HL-60 (cell line): ENCODE data around the gene MAGEA8.

Experiments
- DNase-seq, 2 experiments: peaks; one replicate each; pipeline ENCODE4 v3.0.0-alpha.2; 2010 to 2020; ENCODE audit warnings: low read depth in 1 of 2, low spot score in 1 of 2
- H3K27ac ChIP-seq: fragments of 250-450 bp; sonication (Bioruptor Pico); replicated peaks from 2 replicates; pipeline ENCODE4 v1.5.1; 2020; ENCODE audit warnings: mild to moderate bottlenecking, moderate library complexity
- H3K27me3 ChIP-seq: fragments of 250-450 bp; sonication (Bioruptor Pico); 2 replicates; pipeline ENCODE4 v1.5.1; 2021; ENCODE audit warnings: mild to moderate bottlenecking, moderate library complexity; ENCODE audit not compliant: insufficient read depth, poor library complexity, severe bottlenecking
- H3K4me3 ChIP-seq: replicated peaks from 2 replicates; pipeline ENCODE4 v1.5.1; 2011; ENCODE audit warnings: mild to moderate bottlenecking, control low read depth, low read length; ENCODE audit not compliant: insufficient read depth
- GABPA ChIP-seq: IDR thresholded peaks from 2 replicates; pipeline ENCODE4 v1.6.1; 2012; ENCODE audit warnings: low read depth
- POLR2AphosphoS5 ChIP-seq: IDR thresholded peaks from 2 replicates; pipeline ENCODE4 v1.6.1; 2012; ENCODE audit warnings: low read depth
- SPI1 ChIP-seq: IDR thresholded peaks from 2 replicates; pipeline ENCODE4 v1.6.1; 2012; ENCODE audit warnings: low read depth, mild to moderate bottlenecking, borderline replicate concordance
- TF ChIP-seq, protein P1 (sequence below): IDR thresholded peaks from 2 replicates; pipeline ENCODE4 v1.6.1; 2012; ENCODE audit warnings: low read depth; ENCODE audit not compliant: insufficient replicate concordance
- TF ChIP-seq, protein P2 (sequence below): IDR thresholded peaks from one replicate; pipeline ENCODE4 v1.5.1; 2011; ENCODE audit warnings: low read length, control low read depth, inconsistent platforms; ENCODE audit not compliant: insufficient read depth

The MAGEA8 gene

DNA sequence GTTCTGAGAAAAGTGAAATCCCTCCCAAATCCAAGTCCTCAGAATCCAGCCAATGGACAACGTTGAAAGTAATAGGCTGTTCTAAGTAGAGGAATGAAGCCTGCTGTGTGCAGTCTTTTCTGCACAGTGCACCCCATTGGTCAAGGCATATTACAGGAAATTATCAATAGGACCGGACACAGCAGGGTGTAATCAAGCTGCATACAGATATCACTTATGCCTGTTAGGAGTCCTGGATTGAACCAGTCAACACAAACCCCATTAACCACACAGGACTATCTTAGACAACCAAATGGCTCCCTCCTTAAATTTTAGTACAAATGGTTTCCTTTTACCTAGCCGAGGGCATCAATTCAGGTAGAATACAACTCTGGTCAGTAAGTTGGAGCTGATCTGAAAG is 34.2 kb upstream of the MAGEA8 start:
- H3K4me3 ChIP-seq, result no peak overlapping the region
- TF ChIP-seq, protein P1, sequence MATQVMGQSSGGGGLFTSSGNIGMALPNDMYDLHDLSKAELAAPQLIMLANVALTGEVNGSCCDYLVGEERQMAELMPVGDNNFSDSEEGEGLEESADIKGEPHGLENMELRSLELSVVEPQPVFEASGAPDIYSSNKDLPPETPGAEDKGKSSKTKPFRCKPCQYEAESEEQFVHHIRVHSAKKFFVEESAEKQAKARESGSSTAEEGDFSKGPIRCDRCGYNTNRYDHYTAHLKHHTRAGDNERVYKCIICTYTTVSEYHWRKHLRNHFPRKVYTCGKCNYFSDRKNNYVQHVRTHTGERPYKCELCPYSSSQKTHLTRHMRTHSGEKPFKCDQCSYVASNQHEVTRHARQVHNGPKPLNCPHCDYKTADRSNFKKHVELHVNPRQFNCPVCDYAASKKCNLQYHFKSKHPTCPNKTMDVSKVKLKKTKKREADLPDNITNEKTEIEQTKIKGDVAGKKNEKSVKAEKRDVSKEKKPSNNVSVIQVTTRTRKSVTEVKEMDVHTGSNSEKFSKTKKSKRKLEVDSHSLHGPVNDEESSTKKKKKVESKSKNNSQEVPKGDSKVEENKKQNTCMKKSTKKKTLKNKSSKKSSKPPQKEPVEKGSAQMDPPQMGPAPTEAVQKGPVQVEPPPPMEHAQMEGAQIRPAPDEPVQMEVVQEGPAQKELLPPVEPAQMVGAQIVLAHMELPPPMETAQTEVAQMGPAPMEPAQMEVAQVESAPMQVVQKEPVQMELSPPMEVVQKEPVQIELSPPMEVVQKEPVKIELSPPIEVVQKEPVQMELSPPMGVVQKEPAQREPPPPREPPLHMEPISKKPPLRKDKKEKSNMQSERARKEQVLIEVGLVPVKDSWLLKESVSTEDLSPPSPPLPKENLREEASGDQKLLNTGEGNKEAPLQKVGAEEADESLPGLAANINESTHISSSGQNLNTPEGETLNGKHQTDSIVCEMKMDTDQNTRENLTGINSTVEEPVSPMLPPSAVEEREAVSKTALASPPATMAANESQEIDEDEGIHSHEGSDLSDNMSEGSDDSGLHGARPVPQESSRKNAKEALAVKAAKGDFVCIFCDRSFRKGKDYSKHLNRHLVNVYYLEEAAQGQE, result no peak
- TF ChIP-seq SPI1 (no peak), GABPA (no peak), POLR2AphosphoS5 (no peak)
- TF ChIP-seq, protein P2, sequence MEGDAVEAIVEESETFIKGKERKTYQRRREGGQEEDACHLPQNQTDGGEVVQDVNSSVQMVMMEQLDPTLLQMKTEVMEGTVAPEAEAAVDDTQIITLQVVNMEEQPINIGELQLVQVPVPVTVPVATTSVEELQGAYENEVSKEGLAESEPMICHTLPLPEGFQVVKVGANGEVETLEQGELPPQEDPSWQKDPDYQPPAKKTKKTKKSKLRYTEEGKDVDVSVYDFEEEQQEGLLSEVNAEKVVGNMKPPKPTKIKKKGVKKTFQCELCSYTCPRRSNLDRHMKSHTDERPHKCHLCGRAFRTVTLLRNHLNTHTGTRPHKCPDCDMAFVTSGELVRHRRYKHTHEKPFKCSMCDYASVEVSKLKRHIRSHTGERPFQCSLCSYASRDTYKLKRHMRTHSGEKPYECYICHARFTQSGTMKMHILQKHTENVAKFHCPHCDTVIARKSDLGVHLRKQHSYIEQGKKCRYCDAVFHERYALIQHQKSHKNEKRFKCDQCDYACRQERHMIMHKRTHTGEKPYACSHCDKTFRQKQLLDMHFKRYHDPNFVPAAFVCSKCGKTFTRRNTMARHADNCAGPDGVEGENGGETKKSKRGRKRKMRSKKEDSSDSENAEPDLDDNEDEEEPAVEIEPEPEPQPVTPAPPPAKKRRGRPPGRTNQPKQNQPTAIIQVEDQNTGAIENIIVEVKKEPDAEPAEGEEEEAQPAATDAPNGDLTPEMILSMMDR, result no peak
- no peak for DNase-seq
- H3K27me3 ChIP-seq, result no peaks in the 10 kb centered on the region
- H3K27ac ChIP-seq, result no peak overlapping the region

DNA sequence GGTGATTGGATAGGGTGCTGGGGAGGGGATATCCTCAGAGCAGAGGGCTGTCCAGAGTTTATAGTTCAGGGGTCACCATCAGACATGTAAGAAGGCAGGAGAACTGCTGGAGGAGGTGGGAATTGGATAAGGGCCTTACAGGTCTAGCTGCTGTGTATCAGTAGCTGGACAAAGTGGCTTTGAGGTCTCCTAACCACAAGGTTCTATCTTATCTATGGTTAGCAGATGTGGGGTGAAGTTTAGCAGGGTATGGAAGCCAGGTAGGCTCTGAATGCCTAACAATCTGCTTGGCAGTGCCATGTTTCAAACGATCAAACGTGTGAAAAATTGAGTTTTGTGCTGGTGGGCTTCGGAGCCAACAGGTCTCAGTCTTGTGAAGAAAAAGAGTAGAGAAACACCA is 32.1 kb upstream of the MAGEA8 start:
- Histone ChIP-seq H3K27me3 (no peaks in the 10 kb centered on the region), H3K27ac (no peak overlapping the region), H3K4me3 (no peak overlapping the region)
- TF ChIP-seq SPI1 (no peak), POLR2AphosphoS5 (no peak), GABPA (no peak)
- TF ChIP-seq, protein P2, result no peak
- TF ChIP-seq, protein P1, result no peak
- no peak for DNase-seq

DNA sequence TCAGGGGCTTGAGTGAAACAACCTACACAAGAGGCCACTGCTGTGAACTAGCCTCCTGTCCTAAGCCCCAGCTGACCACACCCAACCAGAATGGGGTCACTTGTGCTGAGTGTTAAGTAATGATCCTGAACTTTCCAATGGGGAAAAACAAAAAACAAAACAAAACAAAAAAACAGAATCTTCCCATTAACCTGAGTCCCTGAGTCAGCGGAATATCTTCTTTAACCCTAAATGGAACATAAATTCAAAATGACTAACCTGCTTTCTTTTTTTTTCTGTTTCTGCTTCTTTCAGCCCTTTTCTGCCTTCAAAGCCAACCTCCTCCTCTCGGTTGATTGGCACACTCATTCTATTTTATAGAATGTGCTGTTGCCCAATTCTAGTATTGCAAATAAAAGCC is 31.2 kb upstream of the MAGEA8 start:
- no peak overlapping the region for H3K27ac ChIP-seq

More for the DNA sequence above, 31.2 kb upstream of the MAGEA8 start:
- TF ChIP-seq, protein P1, result no peak
- TF ChIP-seq POLR2AphosphoS5 (no peak), GABPA (no peak), SPI1 (no peak)
- TF ChIP-seq, protein P2, result no peak
- DNase-seq, result no peak
- Histone ChIP-seq H3K27me3 (no peaks in the 10 kb centered on the region), H3K4me3 (no peak overlapping the region)
